ENCODE data around the gene RECQL5. TPM values are rescaled to one million over a fixed set of nuclear protein-coding genes. Genes with fewer than 3 reads are reported as not detected.

Gene RECQL5
- total RNA-seq, 5 donors from 2014 or later (not counting 1 experiment from before 2014, with no cell fraction given) = 38.0 to 75.0 (median 61.9) TPM

DNA sequence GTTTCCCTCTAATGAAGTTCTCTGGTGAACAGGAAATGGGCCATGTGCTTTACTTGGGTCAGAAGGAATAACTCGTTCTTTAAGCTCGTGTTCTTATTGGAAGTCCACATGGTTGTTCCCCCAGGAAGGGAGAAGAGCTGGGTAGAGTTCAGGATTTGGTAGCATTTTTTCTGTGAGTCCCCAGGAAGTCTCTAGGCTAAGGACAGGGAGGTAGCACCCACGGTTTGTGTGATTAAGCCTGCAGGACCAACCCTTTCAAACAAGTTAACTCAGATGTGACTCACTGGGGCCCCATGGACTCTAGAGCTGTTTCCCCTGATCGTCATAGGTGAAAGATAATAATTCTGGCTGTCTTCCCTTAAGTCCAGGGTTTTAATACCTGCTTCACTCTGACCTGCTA lies 16.6 kb upstream of the RECQL5 start:
- peaks cover 26 to 42% (median 38%) of the 10 kb centered on the region in 3 donors for H3K4me1 Mint-ChIP-seq
- no peaks in the 10 kb centered on the region for H3K27me3 Mint-ChIP-seq
- ATAC-seq (replicated peaks in 1 of 4) (no peak), DNase-seq (no peak)
- H3K9me3 Mint-ChIP-seq = no peaks in the 10 kb centered on the region
- WGBS (ENCODE audit: insufficient coverage) = 83% methylated on average over 3 of the region's 4 CpGs
- no peaks in the 10 kb centered on the region for H3K27me3 ChIP-seq (replicated peaks in 1 of 2; ENCODE audit: control insufficient read depth in 2 of 2, extremely low read depth in 1 of 2, insufficient read depth in 2 of 2, low read length in 1 of 2)
- no peak overlapping the region for H3K4me3 ChIP-seq (ENCODE audit: control insufficient read depth in 1 of 2, extremely low read depth in 1 of 2, low read length in 1 of 2)
- no peak overlapping the region for H3K4me3 Mint-ChIP-seq
- H3K27ac Mint-ChIP-seq = no peak overlapping the region
- POLR2A ChIA-PET = interaction anchor here in 1 of 2 donors (1.2 kb wide), 1 partner anchor 9 kb away, joined by 6 read pairs; no protein-coding TSS in a partner anchor
- peaks cover 2 to 50% of the 10 kb centered on the region in 2 donors for H3K36me3 ChIP-seq (ENCODE audit: control insufficient read depth in 2 of 2, extremely low read depth in 1 of 2, insufficient read depth in 1 of 2, low read length in 1 of 2)
- H3K4me1 ChIP-seq (ENCODE audit: control insufficient read depth in 1 of 2, extremely low read depth in 1 of 2, insufficient read depth in 2 of 2, low read length in 2 of 2) = peaks cover 7 to 14% of the 10 kb centered on the region in 2 experiments
- CTCF ChIA-PET = interaction anchor here in 1 of 2 donors (1.2 kb wide), 1 partner anchor 12 kb away, joined by 4 read pairs; no protein-coding TSS in a partner anchor
- H3K36me3 Mint-ChIP-seq = peaks cover 8% of the 10 kb centered on the region
- H3K9me3 ChIP-seq = no peaks in the 10 kb centered on the region
- no peak overlapping the region for H3K27ac ChIP-seq (ENCODE audit: low read length)

DNA sequence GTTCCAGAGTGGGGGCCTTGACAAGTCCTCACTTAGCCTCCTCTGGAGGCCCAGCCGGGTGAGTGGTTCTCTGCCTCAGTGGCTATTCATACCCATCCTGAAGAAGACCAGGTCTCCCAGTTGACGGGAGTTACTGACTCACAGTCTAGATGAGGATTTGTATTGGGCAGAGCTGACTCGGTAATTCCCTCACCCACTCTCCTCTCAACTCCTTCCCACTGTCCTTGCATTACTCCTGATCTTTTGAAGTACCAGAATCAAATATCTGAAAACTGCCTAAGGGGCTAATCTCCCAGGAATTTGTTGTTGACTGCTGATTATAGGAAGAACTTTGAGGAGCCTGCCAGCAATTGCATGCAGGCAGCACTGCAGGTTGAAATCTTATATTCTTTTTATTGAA lies 14.3 kb upstream of the RECQL5 start:
- CTCF ChIA-PET = interaction anchor here in 1 of 2 donors (0.7 kb wide), 1 partner anchor 72 kb away, joined by 4 read pairs; no protein-coding TSS in a partner anchor
- no CpG with 5 or more reads among the region's 3 CpGs for WGBS (ENCODE audit: insufficient coverage)
- peaks cover 12% of the 10 kb centered on the region for H3K36me3 Mint-ChIP-seq

GRCh38 chr17:75680431-75680830 lies 13.5 kb upstream of the RECQL5 start:
- POLR2A ChIA-PET = no interaction called here
- ATAC-seq (replicated peaks in 1 of 4) = no peak

More for the DNA sequence above, 14.3 kb upstream of the RECQL5 start:
- Mint-ChIP-seq H3K27ac (no peak overlapping the region), H3K4me1 (peaks cover 10 to 29% (median 25%) of the 10 kb centered on the region in 3 donors), H3K9me3 (no peaks in the 10 kb centered on the region), H3K4me3 (no peak overlapping the region), H3K27me3 (no peaks in the 10 kb centered on the region)
- Histone ChIP-seq H3K27me3 (replicated peaks in 1 of 2; ENCODE audit: control insufficient read depth in 2 of 2, extremely low read depth in 1 of 2, insufficient read depth in 2 of 2, low read length in 1 of 2) (no peaks in the 10 kb centered on the region), H3K27ac (ENCODE audit: low read length) (no peak overlapping the region), H3K4me1 (ENCODE audit: control insufficient read depth in 1 of 2, extremely low read depth in 1 of 2, insufficient read depth in 2 of 2, low read length in 2 of 2) (peaks cover 0 to 5% of the 10 kb centered on the region in 2 experiments), H3K4me3 (ENCODE audit: control insufficient read depth in 1 of 2, extremely low read depth in 1 of 2, low read length in 1 of 2) (no peak overlapping the region), H3K9me3 (no peaks in the 10 kb centered on the region), H3K36me3 (ENCODE audit: control insufficient read depth in 2 of 2, extremely low read depth in 1 of 2, insufficient read depth in 1 of 2, low read length in 1 of 2) (peaks cover 12 to 46% of the 10 kb centered on the region in 2 donors)
- DNase-seq (no peak), ATAC-seq (replicated peaks in 1 of 4) (no peak)
- POLR2A ChIA-PET = no interaction called here

GRCh38 chr17:75679706-75680211 lies 12.8 kb upstream of the RECQL5 start:
- no peaks in the 10 kb centered on the region for H3K27me3 ChIP-seq (replicated peaks in 1 of 2; ENCODE audit: control insufficient read depth in 2 of 2, extremely low read depth in 1 of 2, insufficient read depth in 2 of 2, low read length in 1 of 2)
- DNase-seq = no peak
- ATAC-seq (replicated peaks in 1 of 4) = no peak
- Mint-ChIP-seq H3K27ac (no peak overlapping the region), H3K4me3 (no peak overlapping the region), H3K9me3 (no peaks in the 10 kb centered on the region), H3K4me1 (peaks cover 5 to 19% (median 18%) of the 10 kb centered on the region in 3 donors), H3K27me3 (no peaks in the 10 kb centered on the region), H3K36me3 (peaks cover 12% of the 10 kb centered on the region)
- WGBS (ENCODE audit: insufficient coverage) = 92% methylated on average over 8 of the region's 11 CpGs
- H3K36me3 ChIP-seq (ENCODE audit: control insufficient read depth in 2 of 2, extremely low read depth in 1 of 2, insufficient read depth in 1 of 2, low read length in 1 of 2) = peaks cover 12 to 41% of the 10 kb centered on the region in 2 donors
- H3K4me3 ChIP-seq (ENCODE audit: control insufficient read depth in 1 of 2, extremely low read depth in 1 of 2, low read length in 1 of 2) = no peak overlapping the region
- no peak overlapping the region for H3K27ac ChIP-seq (ENCODE audit: low read length)
- H3K4me1 ChIP-seq (ENCODE audit: control insufficient read depth in 1 of 2, extremely low read depth in 1 of 2, insufficient read depth in 2 of 2, low read length in 2 of 2) = peaks cover 0 to 3% of the 10 kb centered on the region in 2 experiments
- CTCF ChIA-PET = interaction anchor here in 1 of 2 donors (1.0 kb wide), 1 partner anchor 70 kb away, joined by 3 read pairs; no protein-coding TSS in a partner anchor
- H3K9me3 ChIP-seq = no peaks in the 10 kb centered on the region
- POLR2A ChIA-PET = interaction anchor here in 1 of 2 donors (0.6 kb wide), 1 partner anchor 249 kb away, joined by 5 read pairs; no protein-coding TSS in a partner anchor

More at GRCh38 chr17:75680431-75680830, 13.5 kb upstream of the RECQL5 start:
- Histone ChIP-seq H3K4me3 (ENCODE audit: control insufficient read depth in 1 of 2, extremely low read depth in 1 of 2, low read length in 1 of 2) (no peak overlapping the region), H3K9me3 (no peaks in the 10 kb centered on the region), H3K27ac (ENCODE audit: low read length) (no peak overlapping the region), H3K27me3 (replicated peaks in 1 of 2; ENCODE audit: control insufficient read depth in 2 of 2, extremely low read depth in 1 of 2, insufficient read depth in 2 of 2, low read length in 1 of 2) (no peaks in the 10 kb centered on the region), H3K36me3 (ENCODE audit: control insufficient read depth in 2 of 2, extremely low read depth in 1 of 2, insufficient read depth in 1 of 2, low read length in 1 of 2) (peaks cover 12 to 47% of the 10 kb centered on the region in 2 donors), H3K4me1 (ENCODE audit: control insufficient read depth in 1 of 2, extremely low read depth in 1 of 2, insufficient read depth in 2 of 2, low read length in 2 of 2) (peaks cover 0 to 5% of the 10 kb centered on the region in 2 experiments)
- Mint-ChIP-seq H3K27me3 (no peaks in the 10 kb centered on the region), H3K4me3 (no peak overlapping the region), H3K4me1 (peaks cover 2 to 21% (median 20%) of the 10 kb centered on the region in 3 donors), H3K27ac (no peak overlapping the region), H3K36me3 (peaks cover 12% of the 10 kb centered on the region), H3K9me3 (no peaks in the 10 kb centered on the region)
- CTCF ChIA-PET = interaction anchor here in 1 of 2 donors (1.0 kb wide), 1 partner anchor 69 kb away, joined by 3 read pairs; no protein-coding TSS in a partner anchor
- no peak for DNase-seq
- WGBS (ENCODE audit: insufficient coverage) = 95% methylated on average over 7 of the region's 10 CpGs

- Mint-ChIP-seq H3K36me3 (peaks cover 24% of the 10 kb centered on the region), H3K27ac (no peak overlapping the region), H3K4me3 (no peak overlapping the region), H3K4me1 (peaks cover 8 to 11% (median 10%) of the 10 kb centered on the region in 3 donors), H3K9me3 (no peaks in the 10 kb centered on the region), H3K27me3 (no peaks in the 10 kb centered on the region)
- H3K9me3 ChIP-seq = no peaks in the 10 kb centered on the region
- no peaks in the 10 kb centered on the region for H3K27me3 ChIP-seq (replicated peaks in 1 of 2; ENCODE audit: control insufficient read depth in 2 of 2, extremely low read depth in 1 of 2, insufficient read depth in 2 of 2, low read length in 1 of 2)
- H3K36me3 ChIP-seq (ENCODE audit: control insufficient read depth in 2 of 2, extremely low read depth in 1 of 2, insufficient read depth in 1 of 2, low read length in 1 of 2) = peaks cover 23 to 56% of the 10 kb centered on the region in 2 donors
- WGBS (ENCODE audit: insufficient coverage) = no CpG with 5 or more reads among the region's 3 CpGs
- no peak for DNase-seq
- H3K4me3 ChIP-seq (ENCODE audit: control insufficient read depth in 1 of 2, extremely low read depth in 1 of 2, low read length in 1 of 2) = no peak overlapping the region
- ATAC-seq (replicated peaks in 1 of 4) = no peak
- H3K27ac ChIP-seq (ENCODE audit: low read length) = no peak overlapping the region
- ChIA-PET POLR2A (no interaction called here), CTCF (interaction anchor here (0.6 to 1.8 kb wide), 3 partner anchors 10 to 326 kb away, joined by 3 to 4 read pairs (median 4); partner anchors contain the start of genes RECQL5 (in 1 of the 2) and SAP30BP (in 1 of the 2))
- no peaks in the 10 kb centered on the region for H3K4me1 ChIP-seq (ENCODE audit: control insufficient read depth in 1 of 2, extremely low read depth in 1 of 2, insufficient read depth in 2 of 2, low read length in 2 of 2)
Observed at GRCh38 chr17:75676461-75676860, 9.5 kb upstream of the RECQL5 start.

GRCh38 chr17:75673487-75673886 lies 6.5 kb upstream of the RECQL5 start:
- POLR2A ChIA-PET = interaction anchor here (0.6 to 1.2 kb wide), 3 partner anchors 40 to 122 kb away, joined by 3 read pairs; partner anchors contain the start of gene SMIM5 (in 1 of the 2)
- peaks cover 30% of the 10 kb centered on the region for H3K36me3 Mint-ChIP-seq

More at GRCh38 chr17:75673487-75673886, 6.5 kb upstream of the RECQL5 start:
- DNase-seq = no peak
- Mint-ChIP-seq H3K4me3 (no peak overlapping the region), H3K9me3 (no peaks in the 10 kb centered on the region), H3K27ac (no peak overlapping the region), H3K27me3 (no peaks in the 10 kb centered on the region), H3K4me1 (peaks cover 20 to 21% (median 20%) of the 10 kb centered on the region in 3 donors)
- Histone ChIP-seq H3K36me3 (ENCODE audit: control insufficient read depth in 2 of 2, extremely low read depth in 1 of 2, insufficient read depth in 1 of 2, low read length in 1 of 2) (peaks cover 24 to 58% of the 10 kb centered on the region in 2 donors), H3K27ac (ENCODE audit: low read length) (no peak overlapping the region), H3K27me3 (replicated peaks in 1 of 2; ENCODE audit: control insufficient read depth in 2 of 2, extremely low read depth in 1 of 2, insufficient read depth in 2 of 2, low read length in 1 of 2) (no peaks in the 10 kb centered on the region), H3K4me1 (ENCODE audit: control insufficient read depth in 1 of 2, extremely low read depth in 1 of 2, insufficient read depth in 2 of 2, low read length in 2 of 2) (peaks cover 0 to under 1% of the 10 kb centered on the region in 2 experiments), H3K4me3 (ENCODE audit: control insufficient read depth in 1 of 2, extremely low read depth in 1 of 2, low read length in 1 of 2) (no peak overlapping the region), H3K9me3 (no peaks in the 10 kb centered on the region)
- CTCF ChIA-PET = interaction anchor here (1.0 to 2.2 kb wide), 4 partner anchors 37 to 80 kb away, joined by 3 to 11 read pairs (median 6); no protein-coding TSS in a partner anchor
- no peak for ATAC-seq (replicated peaks in 1 of 4)
- WGBS (ENCODE audit: insufficient coverage) = 100% methylated on average over 1 of the region's 4 CpGs
